NCI-H82 (cell line): ENCODE measurements around the gene SLC34A3.
"Not testable (repeated sequence)": the region's sequence is repeated elsewhere in the genome, so short reads cannot be mapped to it uniquely, and the experiment has no call there.

ENCODE experiments used
- DNase-seq: peaks from one replicate; lab custom pipeline; 2025; lab: John Stamatoyannopoulos, UW

The SLC34A3 gene

GRCh38 chr9:137228968-137229896, 1.5 kb upstream of the SLC34A3 start:
- DNase-seq = no peak

GRCh38 chr9:137229903-137230704, 597 bp upstream of the SLC34A3 start:
- DNase-seq = no peak

- DNase-seq = no peak
Observed at GRCh38 chr9:137231372-137232039, 805 bp downstream of the SLC34A3 start.

- no peak for DNase-seq
Observed at GRCh38 chr9:137232101-137232500, 1.4 kb downstream of the SLC34A3 start.

GRCh38 chr9:137232510-137232909, 1.8 kb downstream of the SLC34A3 start:
- no peak for DNase-seq

GRCh38 chr9:137233143-137233980, 2.7 kb downstream of the SLC34A3 start:
- DNase-seq = no peak

- DNase-seq = peak; percentile 22
Observed at GRCh38 chr9:137234055-137234697, 3.5 kb downstream of the SLC34A3 start.

- DNase-seq = no peak
Observed at GRCh38 chr9:137234758-137235423, 4.2 kb downstream of the SLC34A3 start.

GRCh38 chr9:137235424-137236237, 4.9 kb downstream of the SLC34A3 start:
- DNase-seq = peak; percentile 34

GRCh38 chr9:137236238-137236935, 5.7 kb downstream of the SLC34A3 start:
- DNase-seq = peak; percentile 95

GRCh38 chr9:137236936-137237421, 6.3 kb downstream of the SLC34A3 start:
- DNase-seq = no peak

GRCh38 chr9:137237759-137238726, 7.3 kb downstream of the SLC34A3 start:
- DNase-seq = peak; percentile 48

GRCh38 chr9:137239541-137240200, 9.0 kb downstream of the SLC34A3 start:
- DNase-seq = not testable (repeated sequence)

GRCh38 chr9:137240318-137240840, 9.7 kb downstream of the SLC34A3 start:
- peak; percentile 71 for DNase-seq

GRCh38 chr9:137240841-137241489, 10.3 kb downstream of the SLC34A3 start, which contains the start of gene TUBB4B:
Gene TUBB4B (plus strand): TSS chr9:137241287. CDS start chr9:137241361, 74 bp downstream.
- DNase-seq = peak; percentile 100
